ENCODE data around the gene CAMKMT.
A peak's percentile ranks its signal among the peaks of the same experiment; 100 is the strongest.

Gene CAMKMT

GRCh38 chr2:44656460-44656859 lies 294.7 kb downstream of the CAMKMT start:
- no peak for DNase-seq (ENCODE audit: low read depth)
- no peak for TF ChIP-seq CTCF (IDR thresholded peaks at IDR 0.05; ENCODE audit: low read depth, low read length, missing control alignments)
- H3K4me3 ChIP-seq (ENCODE audit: low read depth, low read length) = no peak overlapping the region

DNA sequence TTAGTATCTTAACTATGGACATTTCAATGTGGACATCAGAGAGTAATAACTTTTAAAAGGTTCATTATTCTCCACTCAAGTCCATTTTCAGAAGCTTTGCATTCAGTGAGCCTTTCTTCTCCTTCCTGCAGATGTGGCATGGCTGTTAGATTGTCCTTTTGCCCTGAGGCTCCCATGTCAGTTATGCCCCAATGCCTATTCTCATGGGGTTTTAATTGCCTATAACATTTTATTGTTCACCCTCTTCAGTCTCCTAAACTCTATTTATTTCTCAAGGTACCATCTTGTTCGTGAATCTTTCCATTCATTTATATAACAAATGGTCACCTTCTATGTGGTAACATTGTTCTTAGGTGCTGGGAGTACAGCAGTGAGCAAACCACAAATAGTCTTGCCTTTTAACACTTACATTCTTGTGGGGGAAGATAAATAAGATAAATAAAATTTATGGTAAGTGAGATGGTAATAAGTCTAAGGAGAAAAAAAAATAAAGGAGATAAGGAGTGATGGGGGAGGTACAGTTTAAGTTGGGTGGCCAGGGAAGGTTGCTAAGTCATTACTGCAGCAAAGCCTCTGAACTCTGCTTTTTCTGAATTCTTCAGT lies 301.8 kb downstream of the CAMKMT start:
- H3K4me3 ChIP-seq (ENCODE audit: low read depth, low read length) = no peak overlapping the region
- no peak for TF ChIP-seq CTCF (IDR thresholded peaks at IDR 0.05; ENCODE audit: low read depth, low read length, missing control alignments)
- no peak for DNase-seq (ENCODE audit: low read depth)

DNA sequence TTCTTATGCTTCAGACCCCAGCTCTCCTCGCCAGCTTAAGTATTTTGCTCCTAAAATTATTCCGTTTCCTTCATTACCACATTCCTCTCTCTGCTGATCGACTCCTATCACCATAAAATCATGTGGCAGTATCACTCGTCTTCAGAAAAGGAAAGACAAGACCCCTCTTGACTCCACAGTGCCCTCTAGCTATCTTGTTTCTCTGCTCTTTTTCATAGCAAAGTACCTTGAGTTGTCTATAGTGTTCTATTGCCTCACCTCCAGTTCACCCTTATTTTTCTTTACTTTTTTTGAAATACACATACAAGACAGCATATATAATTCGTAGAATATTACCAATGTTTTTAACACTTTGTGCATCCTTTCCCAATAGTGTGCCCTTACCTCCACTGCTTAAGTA lies 306.6 kb downstream of the CAMKMT start:
- peak; percentile 51 for TF ChIP-seq CTCF (IDR thresholded peaks at IDR 0.05; ENCODE audit: low read depth, low read length, missing control alignments)
- no peak overlapping the region for H3K4me3 ChIP-seq (ENCODE audit: low read depth, low read length)
- no peak for DNase-seq (ENCODE audit: low read depth)

GRCh38 chr2:44671276-44671675 lies 309.5 kb downstream of the CAMKMT start:
- H3K4me3 ChIP-seq (ENCODE audit: low read depth, low read length) = no peak overlapping the region
- DNase-seq (ENCODE audit: low read depth) = no peak
- TF ChIP-seq CTCF (IDR thresholded peaks at IDR 0.05; ENCODE audit: low read depth, low read length, missing control alignments) = no peak

GRCh38 chr2:44671916-44672315 lies 310.2 kb downstream of the CAMKMT start:
- TF ChIP-seq CTCF (IDR thresholded peaks at IDR 0.05; ENCODE audit: low read depth, low read length, missing control alignments) = no peak
- no peak for DNase-seq (ENCODE audit: low read depth)
- H3K4me3 ChIP-seq (ENCODE audit: low read depth, low read length) = no peak overlapping the region

DNA sequence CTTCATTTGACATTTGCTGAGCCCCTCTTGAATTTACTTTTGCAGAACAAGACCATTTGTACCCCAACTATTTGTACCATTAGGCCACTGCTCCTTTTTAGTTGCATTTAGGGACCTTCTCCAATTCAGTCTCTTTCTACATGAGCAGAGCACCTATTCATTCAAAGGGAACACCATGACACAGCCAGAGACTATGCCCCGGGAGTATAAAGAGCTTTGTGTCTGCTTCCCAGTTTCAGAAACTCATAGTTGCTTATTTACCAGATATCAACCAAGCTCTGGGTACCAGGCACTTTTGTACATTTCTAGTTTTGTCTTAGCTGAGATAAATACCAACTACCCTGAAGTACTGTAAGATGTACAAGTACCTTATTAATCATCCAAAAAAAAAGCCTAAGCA lies 310.7 kb downstream of the CAMKMT start:
- H3K4me3 ChIP-seq (ENCODE audit: low read depth, low read length) = no peak overlapping the region
- no peak for TF ChIP-seq CTCF (IDR thresholded peaks at IDR 0.05; ENCODE audit: low read depth, low read length, missing control alignments)
- DNase-seq (ENCODE audit: low read depth) = no peak

Data from GM12864 (cell line).